H1 (cell line): ENCODE results near the gene DHDH. TPM values are rescaled to one million over a fixed set of nuclear protein-coding genes. Genes with fewer than 3 reads are reported as not detected.
A peak's percentile ranks its signal among the peaks of the same experiment; 100 is the strongest.

Source experiments
- CTCF ChIA-PET: fragments of 300-600 bp; sonication (Branson Sonifier 250); formaldehyde crosslinking; loops from one replicate; lab custom pipeline; 2021; ENCODE audit not compliant: partially characterized antibody; lab: Charles Lee
- POLR2A ChIA-PET: fragments of 300-600 bp; sonication (Branson Sonifier 250); formaldehyde crosslinking; loops from one replicate; lab custom pipeline; 2021; ENCODE audit warnings: inconsistent platforms; ENCODE audit not compliant: partially characterized antibody; lab: Charles Lee
- DNase-seq, 2 experiments: peaks; one replicate each; pipeline versions ENCODE4 v3.0.0 to v3.0.0-alpha.2; 2010 to 2022; ENCODE audit warnings: low spot score in 2 of 2, low read depth in 1 of 2, mixed read lengths in 1 of 2
- FAIRE-seq: peaks from 2 replicates; lab custom pipeline; 2011; peaks lifted over from hg19 to GRCh38; lab: Jason Lieb, UNC
- H2AFZ ChIP-seq: 2 replicates; pipeline ENCODE4 v1.8.1; 2012; ENCODE audit warnings: low read length, inconsistent platforms
- H2AK5ac ChIP-seq: 2 replicates; pipeline ENCODE4 v1.6.1; 2013; ENCODE audit warnings: low read depth, low read length
- H2BK120ac ChIP-seq: replicated peaks from 2 replicates; pipeline ENCODE3; 2013; ENCODE audit warnings: low read depth, low read length, inconsistent platforms
- H2BK12ac ChIP-seq: 2 replicates; pipeline ENCODE4 v1.6.1; 2013; ENCODE audit warnings: low read depth, low read length
- H2BK15ac ChIP-seq: 2 replicates; pipeline ENCODE4 v1.6.1; 2013; ENCODE audit warnings: low read length
- H2BK20ac ChIP-seq: 2 replicates; pipeline ENCODE4 v1.6.1; 2013; ENCODE audit warnings: low read length
- H2BK5ac ChIP-seq: 2 replicates; pipeline ENCODE4 v1.6.1; 2013; ENCODE audit warnings: low read depth, low read length
- H3K14ac ChIP-seq: 2 replicates; pipeline ENCODE4 v1.6.1; 2013; ENCODE audit warnings: inconsistent platforms; ENCODE audit not compliant: insufficient read length
- H3K18ac ChIP-seq: 2 replicates; pipeline ENCODE4 v1.6.1; 2013; ENCODE audit warnings: low read length; ENCODE audit errors: extremely low read depth
- H3K23ac ChIP-seq: 2 replicates; pipeline ENCODE4 v1.6.1; 2013; ENCODE audit warnings: inconsistent platforms; ENCODE audit not compliant: insufficient read length
- H3K23me2 ChIP-seq: 2 replicates; pipeline ENCODE4 v1.6.1; 2013; ENCODE audit warnings: low read depth, low read length
- H3K27ac ChIP-seq: 2 replicates; pipeline ENCODE4 v1.6.1; 2011; ENCODE audit warnings: low read depth, low read length, inconsistent platforms
- H3K27me3 ChIP-seq, 4 experiments: replicated peaks in 1 of 4; 1 replicate in 1 of 4; 2 replicates in 3 of 4; pipeline versions ENCODE4 v1.6.1 to v1.8.1; 2011 to 2013; ENCODE audit warnings: low read length in 3 of 4, mild to moderate bottlenecking in 3 of 4, inconsistent platforms in 2 of 4, mixed read lengths in 2 of 4, moderate library complexity in 1 of 4; ENCODE audit not compliant: control insufficient read depth in 3 of 4, insufficient read depth in 3 of 4; ENCODE audit errors: extremely low read depth in 1 of 4
- H3K36me3 ChIP-seq, 4 experiments: 2 replicates each; pipeline versions ENCODE4 v1.6.1 to v1.8.1; 2011 to 2013; ENCODE audit warnings: mild to moderate bottlenecking in 4 of 4, low read length in 3 of 4, moderate library complexity in 2 of 4, control low read depth in 1 of 4, inconsistent platforms in 1 of 4; ENCODE audit not compliant: insufficient read depth in 4 of 4, control insufficient read depth in 2 of 4
- H3K4ac ChIP-seq: replicated peaks from 2 replicates; pipeline ENCODE3; 2013; ENCODE audit warnings: low read length, low read depth, mixed read lengths, inconsistent platforms; ENCODE audit not compliant: insufficient read length
- H3K4me1 ChIP-seq, 4 experiments: replicated peaks in 1 of 4; 1 replicate in 1 of 4; 2 replicates in 3 of 4; pipeline versions ENCODE4 v1.6.1 to v1.8.1; 2011 to 2013; ENCODE audit warnings: low read length in 3 of 4, inconsistent platforms in 2 of 4, mixed read lengths in 1 of 4; ENCODE audit not compliant: insufficient read depth in 4 of 4, control insufficient read depth in 3 of 4
- H3K4me2 ChIP-seq, 2 experiments: 2 replicates each; pipeline versions ENCODE4 v1.6.1 to v1.8.1; 2011 to 2013; ENCODE audit warnings: low read depth in 2 of 2, low read length in 2 of 2, control low read depth in 1 of 2, inconsistent platforms in 1 of 2, mild to moderate bottlenecking in 1 of 2; ENCODE audit not compliant: insufficient read depth in 1 of 2
- H3K4me3 ChIP-seq, 4 experiments: fragments of 200-600, 300-600 bp in 1 of 4; sonication (generic), shearing (Covaris generic), sonication (Bioruptor Twin) in 1 of 4; 2 replicates each; pipeline versions ENCODE4 v1.5.1 to v1.8.1; 2011 to 2016; ENCODE audit warnings: low read length in 4 of 4, low read depth in 3 of 4, control low read depth in 2 of 4, inconsistent platforms in 2 of 4, mild to moderate bottlenecking in 2 of 4, mixed read lengths in 1 of 4, moderate library complexity in 1 of 4; ENCODE audit not compliant: insufficient read depth in 2 of 4; ENCODE audit errors: extremely low read depth in 1 of 4
- H3K56ac ChIP-seq: replicated peaks from 2 replicates; pipeline ENCODE3; 2013; ENCODE audit warnings: low read depth, mild to moderate bottlenecking, mixed read lengths, low read length, inconsistent platforms; ENCODE audit not compliant: insufficient read length
- H3K79me1 ChIP-seq: 2 replicates; pipeline ENCODE4 v1.6.1; 2013; ENCODE audit warnings: low read depth, low read length, control low read depth
- H3K79me2 ChIP-seq, 2 experiments: 2 replicates each; pipeline versions ENCODE4 v1.6.1 to v1.8.1; 2012 to 2013; ENCODE audit warnings: low read length in 2 of 2, mild to moderate bottlenecking in 2 of 2, inconsistent platforms in 1 of 2; ENCODE audit not compliant: insufficient read depth in 2 of 2, control insufficient read depth in 1 of 2
- H3K9ac ChIP-seq, 4 experiments: replicated peaks in 1 of 4; 1 replicate in 1 of 4; 2 replicates in 3 of 4; pipeline versions ENCODE4 v1.6.1 to v1.8.1; 2011 to 2013; ENCODE audit warnings: low read depth in 3 of 4, low read length in 3 of 4, control low read depth in 2 of 4, mild to moderate bottlenecking in 2 of 4, moderate library complexity in 2 of 4, inconsistent platforms in 1 of 4; ENCODE audit errors: extremely low read depth in 1 of 4
- H3K9me3 ChIP-seq, 2 experiments: 2 replicates each; pipeline versions ENCODE4 v1.6.1 to v1.8.1; 2012 to 2013; ENCODE audit warnings: mild to moderate bottlenecking in 2 of 2, moderate library complexity in 2 of 2, control low read depth in 1 of 2, inconsistent platforms in 1 of 2, low read depth in 1 of 2, low read length in 1 of 2, mixed read lengths in 1 of 2; ENCODE audit not compliant: insufficient read depth in 2 of 2
- H4K20me1 ChIP-seq, 2 experiments: replicated peaks in 1 of 2; 2 replicates each; pipeline versions ENCODE3 to v1.8.1; 2011 to 2013; ENCODE audit warnings: inconsistent platforms in 2 of 2, low read length in 2 of 2, mild to moderate bottlenecking in 1 of 2; ENCODE audit not compliant: insufficient read depth in 2 of 2, control insufficient read depth in 1 of 2
- H4K5ac ChIP-seq: 2 replicates; pipeline ENCODE4 v1.6.1; 2013; ENCODE audit warnings: low read length, low read depth, mixed read lengths, inconsistent platforms; ENCODE audit not compliant: insufficient read length
- H4K8ac ChIP-seq: 2 replicates; pipeline ENCODE4 v1.8.0; 2013; ENCODE audit warnings: mild to moderate bottlenecking, moderate library complexity, low read length, inconsistent platforms; ENCODE audit not compliant: insufficient read depth; ENCODE audit errors: extremely low read depth
- H4K91ac ChIP-seq: replicated peaks from 2 replicates; pipeline ENCODE3; 2013; ENCODE audit warnings: low read length, mixed read lengths, inconsistent platforms; ENCODE audit not compliant: insufficient read length
- BACH1 ChIP-seq: IDR thresholded peaks from 2 replicates; pipeline ENCODE4 v1.6.1; 2012; ENCODE audit warnings: low read length, improper control_type of control experiment
- CBX5 ChIP-seq: fragments of 300-800, 300-1000 bp; sonication (generic); IDR thresholded peaks from 2 replicates; pipeline ENCODE4 v1.7.1; 2016; ENCODE audit warnings: antibody characterized with exemption, low read length, low read depth
- CHD1 ChIP-seq: IDR thresholded peaks from 2 replicates; pipeline ENCODE4 v1.6.1; 2012; ENCODE audit warnings: low read depth, low read length, improper control_type of control experiment
- CTBP2 ChIP-seq: IDR thresholded peaks from 2 replicates; pipeline ENCODE4 v1.7.0; 2011; ENCODE audit warnings: borderline replicate concordance, mild to moderate bottlenecking, moderate library complexity, mixed read lengths, low read length; ENCODE audit not compliant: insufficient read depth, insufficient read length
- GABPA ChIP-seq: IDR thresholded peaks from 2 replicates; pipeline ENCODE4 v1.6.1; 2011; ENCODE audit warnings: mild to moderate bottlenecking, low read length, moderate library complexity, borderline replicate concordance; ENCODE audit not compliant: insufficient read depth
- GTF2F1 ChIP-seq: IDR thresholded peaks from 2 replicates; pipeline ENCODE4 v1.6.1; 2012; ENCODE audit warnings: low read depth, low read length, improper control_type of control experiment, borderline replicate concordance
- HDAC2 ChIP-seq, 2 experiments: fragments of 300-600 bp in 1 of 2; sonication (generic) in 1 of 2; IDR thresholded peaks; 2 replicates each; pipeline ENCODE4 v1.6.1; 2011 to 2012; ENCODE audit warnings: low read depth in 2 of 2, low read length in 2 of 2, mild to moderate bottlenecking in 2 of 2, moderate library complexity in 2 of 2, borderline replicate concordance in 1 of 2, inconsistent platforms in 1 of 2
- JUN ChIP-seq: IDR thresholded peaks from 2 replicates; pipeline ENCODE4 v1.6.1; 2011; ENCODE audit warnings: low read depth, mild to moderate bottlenecking, improper control_type of control experiment, low read length
- NANOG ChIP-seq: IDR thresholded peaks from 2 replicates; pipeline ENCODE4 v1.6.1; 2011; ENCODE audit warnings: low read length, low read depth, mild to moderate bottlenecking, inconsistent platforms; ENCODE audit not compliant: insufficient read depth, poor library complexity, severe bottlenecking
- SP1 ChIP-seq: IDR thresholded peaks from 2 replicates; pipeline ENCODE4 v1.6.1; 2011; ENCODE audit warnings: low read depth, low read length
- SP2 ChIP-seq: IDR thresholded peaks from 2 replicates; pipeline ENCODE4 v1.6.1; 2012; ENCODE audit warnings: mild to moderate bottlenecking, low read length, inconsistent platforms
- TCF12 ChIP-seq: IDR thresholded peaks from 2 replicates; pipeline ENCODE4 v1.6.1; 2011; ENCODE audit warnings: low read depth, mild to moderate bottlenecking, low read length
- whole genome bisulfite sequencing, 2 experiments: shearing (Covaris generic) in 1 of 2; methylation state at CpG; one replicate each; pipeline versions ENCODE4 v1.1.6 to v1.1.7; 2013 to 2015; ENCODE audit warnings: low lambda C conversion rate in 2 of 2, mixed read lengths in 2 of 2, inconsistent platforms in 1 of 2, low coverage in 1 of 2, missing lambda C conversion rate in 1 of 2; ENCODE audit not compliant: insufficient replicate concordance in 2 of 2, insufficient coverage in 1 of 2, insufficient read length in 1 of 2; ENCODE audit errors: extremely low coverage in 1 of 2, missing lambda C conversion rate in 1 of 2; 5-methylcytosine and 5-hydroxymethylcytosine counted together
- polyA plus RNA-seq, 7 experiments: library from polyadenylated mRNA; depleted of rRNA in 3 of 7; stranded (reverse) in 5 of 7; unstranded in 2 of 7; fragments of >200 nt in 5 of 7; fragments of 200-250 nt in 2 of 7; gene quantifications; 1 replicate in 5 of 7; 2 replicates in 1 of 7; 4 replicates in 1 of 7; pipeline versions ENCODE4 v1.2.1 to v1.2.3, GENCODE V29; 2011 to 2013; ENCODE audit warnings: missing spikeins in 2 of 7, mixed read lengths in 2 of 7
- total RNA-seq: library from RNA; stranded (reverse); fragmentation: NEBNext Ultra II Directional; extraction: Animal tissue kit (Norgen Biotek cat#: 25700); gene quantifications from 2 replicates; pipeline ENCODE4 v1.2.1, GENCODE V29; 2021

The DHDH gene
- total and polyA plus RNA-seq, 2 of the 8 experiments (the other 6 are each of a cell fraction or from before 2014, with no cell fraction given) = 2.2 to 2.8 TPM

GRCh38 chr19:48887861-48888612 is 45.5 kb upstream of the DHDH start:
- Histone ChIP-seq H2AK5ac (peak overlapping the region; percentile 43), H3K23ac (no peak overlapping the region), H3K9me3 (no peaks in the 10 kb centered on the region), H2BK15ac (peak overlapping the region; percentile 75), H4K5ac (no peak overlapping the region), H3K79me2 (no peaks in the 10 kb centered on the region), H4K8ac (peak overlapping the region; percentile 71; the same call in 1 of the 2 replicates), H3K23me2 (no peaks in the 10 kb centered on the region), H3K14ac (no peak overlapping the region), H3K4me3 (no peak overlapping the region), H2BK20ac (no peak overlapping the region), H3K4ac (no peak overlapping the region), H3K79me1 (no peaks in the 10 kb centered on the region), H3K27me3 (no peaks in the 10 kb centered on the region), H3K9ac (no peak overlapping the region), H2BK5ac (0 out of 2 replicates have a peak overlapping the region, but pooled peaks have one; percentile 78), H2AFZ (no peak overlapping the region), H3K27ac (no peak overlapping the region), H3K4me1 (peaks cover 0 to 3% (median 0%) of the 10 kb centered on the region in 4 experiments; a peak in 1 of 7 replicates), H4K20me1 (no peaks in the 10 kb centered on the region), H3K56ac (no peak overlapping the region), H2BK12ac (peak overlapping the region; percentile 60; the same call in 1 of the 2 replicates), H4K91ac (peak overlapping the region; percentile 73), H3K4me2 (no peak overlapping the region), H3K36me3 (no peaks in the 10 kb centered on the region; a peak in 1 of 8 replicates), H3K18ac (no peak overlapping the region; the same call in 1 of the 2 replicates), H2BK120ac (no peak overlapping the region)
- CTCF ChIA-PET = interaction anchor here (1.3 to 3.3 kb wide), 3 partner anchors 15 to 46 kb away, joined by 3 to 12 read pairs (median 4); no protein-coding TSS in a partner anchor
- no peak for DNase-seq
- POLR2A ChIA-PET = interaction anchor here (0.6 to 8.3 kb wide), 6 partner anchors 8 to 105 kb away, joined by 3 to 115 read pairs (median 4); partner anchors contain the start of genes PPP1R15A and RUVBL2
- FAIRE-seq = no peak
- 93% methylated on average over 21 of the region's 21 CpGs; no CpG with 5 or more reads in 1 of the 2 experiments for WGBS, 2 experiments
- TF ChIP-seq CTBP2 (no peak), SP2 (no peak), TCF12 (no peak), JUN (no peak), GTF2F1 (no peak), BACH1 (no peak), HDAC2 (IDR thresholded peaks at IDR 0.05; ENCODE audit: borderline replicate concordance in 1 of 2, low read depth in 2 of 2, low read length in 2 of 2) (no peak), NANOG (no peak), CHD1 (no peak), SP1 (no peak), GABPA (no peak), CBX5 (no peak)
